Memory B cell (primary cell): Measurements from ENCODE around the gene TULP4.
"Not testable (repeated sequence)": the region's sequence is repeated elsewhere in the genome, so short reads cannot be mapped to it uniquely, and the experiment has no call there.

Experiments
- ATAC-seq: fragments of 150-1000 bp; cut with Tn5 transposase; 2 replicates; pipeline ENCODE4 v1.10.0; 2021; ENCODE audit warnings: low read depth, mild to moderate bottlenecking, moderate library complexity
- DNase-seq, 2 donors: peaks; one replicate each; pipeline ENCODE4 v3.0.0; 2022; ENCODE audit warnings: low spot score in 2 of 2
- H3K27ac Mint-ChIP-seq: one replicate; pipeline ENCODE4 v1.8.0; 2022; ENCODE audit warnings: mild to moderate bottlenecking, moderate library complexity, mixed read lengths
- H3K27me3 Mint-ChIP-seq: one replicate; pipeline ENCODE4 v1.8.0; 2022; ENCODE audit warnings: mixed read lengths
- H3K36me3 Mint-ChIP-seq: one replicate; pipeline ENCODE4 v1.8.0; 2022; ENCODE audit warnings: mild to moderate bottlenecking, mixed read lengths
- H3K4me1 Mint-ChIP-seq: one replicate; pipeline ENCODE4 v1.8.0; 2022; ENCODE audit warnings: mixed read lengths
- H3K4me3 Mint-ChIP-seq: one replicate; pipeline ENCODE4 v1.8.0; 2022; ENCODE audit warnings: mild to moderate bottlenecking, moderate library complexity, mixed read lengths
- H3K9me3 Mint-ChIP-seq: one replicate; pipeline ENCODE4 v1.8.0; 2022; ENCODE audit warnings: mixed read lengths

TULP4 gene

DNA sequence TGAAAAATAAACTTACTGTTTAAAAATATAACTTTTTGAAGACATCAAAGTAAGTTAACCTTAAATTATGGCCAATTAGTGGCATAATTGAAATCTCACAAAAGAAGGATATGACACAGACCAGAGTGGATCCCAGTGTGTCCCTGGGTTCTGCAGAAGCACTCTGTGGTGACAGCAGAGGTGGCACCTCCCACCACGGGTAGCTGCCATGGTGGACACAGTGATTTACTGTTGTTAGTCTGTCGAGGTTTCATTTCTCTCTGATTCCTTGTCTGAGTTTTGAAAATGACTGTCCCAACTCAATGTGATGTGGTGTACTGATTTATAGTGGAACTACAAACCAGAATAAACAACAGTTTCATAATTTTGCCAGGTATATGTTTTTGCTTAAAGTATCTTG is 76.5 kb downstream of the TULP4 start:
- no peak overlapping the region for H3K4me3 Mint-ChIP-seq
- peaks cover 5% of the 10 kb centered on the region for H3K9me3 Mint-ChIP-seq
- DNase-seq (no peak), ATAC-seq (no peak)
- H3K36me3 Mint-ChIP-seq: peaks cover 13% of the 10 kb centered on the region
- H3K27me3 Mint-ChIP-seq: no peaks in the 10 kb centered on the region
- H3K4me1 Mint-ChIP-seq: peaks cover 6% of the 10 kb centered on the region
- H3K27ac Mint-ChIP-seq: no peak overlapping the region

DNA sequence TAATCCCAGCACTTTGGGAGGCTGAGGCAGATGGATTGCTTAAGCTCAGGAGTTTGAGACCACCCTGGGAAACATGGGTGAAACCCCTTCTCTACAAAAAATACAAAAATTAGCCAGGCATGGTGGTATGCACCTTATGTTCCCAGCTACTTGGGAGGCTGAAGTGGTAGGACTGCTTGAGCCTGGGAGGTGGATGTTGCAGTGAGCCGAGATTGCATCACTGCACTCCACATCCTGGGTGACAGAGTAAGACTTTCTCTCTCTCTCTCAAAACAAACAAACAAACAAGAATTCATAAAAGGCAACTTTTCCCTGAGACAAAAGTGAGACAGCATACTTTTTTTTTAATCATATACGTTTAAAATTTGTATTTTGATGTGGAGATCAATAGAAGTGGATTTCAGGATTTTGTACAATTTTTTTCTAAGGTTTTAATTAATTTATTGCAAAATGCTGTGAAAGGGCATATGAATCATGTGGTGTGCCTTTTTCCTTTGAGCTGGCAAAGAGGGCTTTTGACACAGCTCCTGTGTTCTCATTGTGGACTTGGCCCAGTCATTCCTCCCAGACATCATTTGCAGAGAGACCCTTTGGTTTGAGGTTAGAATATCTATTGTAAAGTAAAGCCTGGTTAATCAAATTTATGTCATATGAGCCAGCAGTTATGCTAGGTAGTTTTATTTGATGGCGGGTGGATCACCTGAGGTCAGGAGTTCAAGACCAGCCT is 77.1 kb downstream of the TULP4 start:
- no peak overlapping the region for H3K27ac Mint-ChIP-seq
- H3K36me3 Mint-ChIP-seq: peaks cover 19% of the 10 kb centered on the region
- no peak for DNase-seq
- no peak overlapping the region for H3K4me3 Mint-ChIP-seq
- peaks cover 7% of the 10 kb centered on the region for H3K4me1 Mint-ChIP-seq
- no peak for ATAC-seq
- H3K27me3 Mint-ChIP-seq: no peaks in the 10 kb centered on the region
- H3K9me3 Mint-ChIP-seq: peaks cover 6% of the 10 kb centered on the region

DNA sequence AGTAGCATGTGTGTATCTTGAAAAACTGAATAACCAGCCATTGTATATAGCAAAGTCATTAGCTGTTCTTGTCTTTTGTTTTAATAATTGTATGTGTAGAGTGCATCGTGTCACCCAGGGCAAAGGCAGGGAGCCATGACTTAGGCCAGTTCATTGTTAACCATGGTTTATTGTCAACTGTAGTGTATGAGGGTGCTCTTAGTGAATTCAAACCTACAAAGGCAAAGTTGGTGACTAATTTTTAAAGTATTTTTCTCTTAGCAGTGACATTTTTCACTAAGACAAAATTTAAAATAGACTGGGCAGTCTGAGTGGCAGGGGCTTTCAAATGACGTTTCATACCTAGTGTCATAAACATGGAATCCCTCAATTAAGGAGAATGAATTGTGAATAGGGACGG is 79.0 kb downstream of the TULP4 start:
- Mint-ChIP-seq H3K4me1 (peaks cover 7% of the 10 kb centered on the region), H3K9me3 (peaks cover 6% of the 10 kb centered on the region), H3K36me3 (peaks cover 19% of the 10 kb centered on the region), H3K4me3 (no peak overlapping the region), H3K27ac (no peak overlapping the region), H3K27me3 (no peaks in the 10 kb centered on the region)
- no peak for DNase-seq
- no peak for ATAC-seq

DNA sequence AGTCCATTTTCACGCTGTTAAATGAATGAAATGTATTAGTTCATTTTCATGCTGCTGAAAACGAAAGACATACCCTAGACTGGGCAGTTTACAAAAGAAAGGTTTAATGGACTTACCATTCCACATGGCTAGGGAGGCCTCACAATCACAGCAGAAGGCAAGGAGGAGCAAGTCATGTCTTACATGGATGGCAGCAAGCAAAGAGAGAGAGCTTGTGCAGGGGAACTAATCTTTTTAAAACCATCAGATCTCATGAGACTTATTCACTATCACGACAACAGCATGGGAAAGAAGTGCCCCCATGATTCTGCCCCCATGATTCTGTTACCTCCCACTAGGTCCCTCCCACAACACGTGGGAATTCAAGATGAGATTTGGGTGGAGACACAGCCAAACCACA is 79.7 kb downstream of the TULP4 start:
- not testable (repeated sequence) for H3K27ac Mint-ChIP-seq, H3K4me3 Mint-ChIP-seq, H3K27me3 Mint-ChIP-seq, ATAC-seq, DNase-seq, H3K9me3 Mint-ChIP-seq, H3K4me1 Mint-ChIP-seq
- peaks cover 19% of the 10 kb centered on the region for H3K36me3 Mint-ChIP-seq

DNA sequence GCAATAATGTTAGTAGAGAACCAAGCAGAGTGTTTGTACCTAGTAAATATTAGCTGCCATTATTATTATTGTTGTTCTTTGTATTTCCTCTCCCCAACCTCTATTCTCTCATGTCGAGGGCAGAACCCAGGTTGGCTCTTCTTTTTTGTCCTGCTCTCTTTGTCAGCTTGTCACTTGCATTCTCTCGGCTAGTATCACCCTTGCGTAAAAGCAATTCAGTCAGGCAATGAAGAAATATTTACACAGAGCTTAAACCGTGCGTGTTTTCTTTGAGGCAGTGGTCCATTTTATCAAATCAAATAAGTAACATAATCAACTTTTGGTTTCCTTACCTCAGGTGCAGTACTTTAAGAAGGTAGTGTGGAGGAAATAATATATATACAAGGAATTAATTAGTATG is 83.9 kb downstream of the TULP4 start:
- Mint-ChIP-seq H3K27me3 (no peaks in the 10 kb centered on the region), H3K4me1 (peaks cover 16% of the 10 kb centered on the region), H3K9me3 (peaks cover 4% of the 10 kb centered on the region), H3K36me3 (peaks cover 14% of the 10 kb centered on the region), H3K27ac (no peak overlapping the region), H3K4me3 (no peak overlapping the region)
- ATAC-seq: no peak
- DNase-seq: no peak

DNA sequence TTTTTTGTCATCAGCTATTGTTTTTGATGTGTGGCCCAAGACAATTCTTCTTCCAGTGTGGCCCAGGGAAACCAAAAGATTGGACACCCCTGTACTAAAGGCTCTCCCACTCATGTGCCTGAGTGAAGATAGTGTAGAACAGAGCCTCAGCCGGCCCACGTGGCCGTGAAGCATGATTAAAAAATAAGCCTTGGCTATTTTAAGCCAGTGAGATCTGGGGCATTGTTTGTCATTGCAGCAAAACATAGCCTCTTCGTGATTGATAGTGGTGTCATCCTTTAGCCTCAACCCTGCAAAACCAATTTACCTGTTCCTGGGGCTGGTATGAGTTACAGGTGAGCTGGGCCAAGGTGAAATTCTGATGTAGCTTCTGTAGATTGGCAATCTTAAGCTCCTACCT is 85.3 kb downstream of the TULP4 start:
- peaks cover 14% of the 10 kb centered on the region for H3K4me1 Mint-ChIP-seq
- peaks cover 9% of the 10 kb centered on the region for H3K36me3 Mint-ChIP-seq
- ATAC-seq: no peak
- H3K9me3 Mint-ChIP-seq: peaks cover 2% of the 10 kb centered on the region
- H3K27me3 Mint-ChIP-seq: no peaks in the 10 kb centered on the region
- no peak overlapping the region for H3K4me3 Mint-ChIP-seq
- DNase-seq: no peak
- H3K27ac Mint-ChIP-seq: no peak overlapping the region

DNA sequence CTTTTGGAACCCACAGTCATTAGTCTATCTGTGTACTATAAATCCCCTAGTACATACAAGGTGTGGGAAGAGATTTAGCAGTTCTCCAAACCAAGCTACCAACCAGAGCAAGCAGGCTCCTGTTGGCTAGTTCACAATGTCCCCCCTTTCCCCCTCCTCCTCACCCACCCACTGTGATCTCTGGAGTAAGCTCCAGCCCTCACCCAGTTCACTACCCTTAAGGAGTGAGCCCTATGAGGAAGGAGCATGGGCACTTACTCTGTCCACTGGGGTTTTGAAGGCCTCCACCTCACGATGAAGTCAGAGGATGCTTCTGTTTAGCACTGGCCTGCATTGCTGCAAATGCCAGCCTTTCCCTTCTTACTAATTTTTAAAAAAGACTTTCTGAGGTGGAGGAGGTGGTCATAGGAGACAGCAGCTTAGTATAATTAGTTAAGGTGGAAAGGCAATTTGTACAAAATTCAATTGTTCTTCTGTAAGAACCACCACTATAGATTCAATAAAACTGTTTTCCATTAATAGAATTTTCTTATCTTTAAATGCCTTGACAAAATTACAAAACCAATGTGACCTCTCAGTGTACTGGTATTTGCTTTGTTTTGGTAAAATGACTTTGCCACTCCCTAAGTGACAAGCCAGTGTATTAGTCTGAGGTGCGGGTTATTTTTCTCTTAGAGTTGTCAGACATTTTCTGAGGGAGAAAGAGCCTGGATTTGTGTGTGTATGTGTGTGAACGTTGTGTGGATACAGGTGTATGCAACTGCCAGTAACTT is 86.2 kb downstream of the TULP4 start:
- peaks cover 14% of the 10 kb centered on the region for H3K4me1 Mint-ChIP-seq
- ATAC-seq (no peak), DNase-seq (no peak)
- peaks cover 2% of the 10 kb centered on the region for H3K9me3 Mint-ChIP-seq
- no peak overlapping the region for H3K4me3 Mint-ChIP-seq
- H3K36me3 Mint-ChIP-seq: peaks cover 7% of the 10 kb centered on the region
- no peaks in the 10 kb centered on the region for H3K27me3 Mint-ChIP-seq
- no peak overlapping the region for H3K27ac Mint-ChIP-seq

DNA sequence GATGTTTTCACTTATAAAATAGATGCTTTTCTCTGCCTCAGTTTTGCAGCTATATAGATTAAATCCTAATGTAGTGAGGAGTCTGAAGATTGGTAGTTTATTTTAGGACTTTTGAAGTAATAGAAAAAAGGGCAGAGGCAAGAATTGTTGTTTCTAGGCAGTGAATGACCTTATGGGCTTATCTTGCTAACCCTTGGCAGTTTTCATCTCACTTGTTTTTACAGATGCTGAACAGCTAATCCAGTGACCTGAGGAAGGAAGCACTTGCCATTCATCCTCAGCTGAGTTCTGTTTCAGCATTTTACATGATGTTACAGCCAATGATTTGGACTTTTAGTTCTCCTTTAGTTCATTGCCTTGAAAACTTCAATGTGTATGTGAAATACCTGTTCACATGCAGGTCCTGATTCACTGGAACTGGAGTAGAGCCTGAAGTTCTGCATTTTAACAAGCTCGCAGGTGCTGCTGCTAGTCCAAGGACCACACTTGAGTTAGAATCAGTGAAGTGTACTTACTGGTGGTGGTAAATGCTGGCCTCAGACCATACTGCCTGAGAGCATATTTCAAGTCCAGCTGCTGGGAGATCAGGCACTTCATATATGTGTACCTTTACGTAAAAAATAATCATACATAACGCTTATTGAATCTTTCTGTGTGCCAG is 86.9 kb downstream of the TULP4 start:
- Mint-ChIP-seq H3K4me1 (peaks cover 13% of the 10 kb centered on the region), H3K9me3 (no peaks in the 10 kb centered on the region), H3K4me3 (no peak overlapping the region), H3K36me3 (peaks cover 4% of the 10 kb centered on the region), H3K27me3 (no peaks in the 10 kb centered on the region), H3K27ac (peak overlapping the region; percentile 47)
- no peak for ATAC-seq
- DNase-seq: no peak

DNA sequence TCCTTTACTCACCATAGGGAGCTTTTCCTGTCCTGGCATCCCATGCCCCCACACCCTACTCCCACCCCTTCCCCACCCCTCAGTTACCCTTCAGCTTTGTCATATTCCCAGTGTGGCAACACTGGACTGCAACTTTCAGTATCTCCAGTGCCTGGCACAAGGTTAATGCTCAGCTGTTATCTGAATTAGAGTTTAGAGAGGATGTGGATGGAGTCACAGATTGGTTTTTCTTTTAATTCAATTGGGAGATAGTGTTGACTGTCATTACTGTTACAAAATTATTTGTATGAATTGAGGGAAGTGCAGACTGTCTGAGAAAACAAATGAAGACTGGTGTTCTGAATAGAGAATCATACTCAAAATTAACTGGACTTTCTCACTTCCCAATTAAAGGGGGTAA is 89.9 kb downstream of the TULP4 start:
- H3K4me3 Mint-ChIP-seq: no peak overlapping the region
- peaks cover 17% of the 10 kb centered on the region for H3K4me1 Mint-ChIP-seq
- no peaks in the 10 kb centered on the region for H3K27me3 Mint-ChIP-seq
- DNase-seq (no peak), ATAC-seq (no peak)
- peaks cover 6% of the 10 kb centered on the region for H3K36me3 Mint-ChIP-seq
- H3K9me3 Mint-ChIP-seq: no peaks in the 10 kb centered on the region
- H3K27ac Mint-ChIP-seq: no peak overlapping the region

DNA sequence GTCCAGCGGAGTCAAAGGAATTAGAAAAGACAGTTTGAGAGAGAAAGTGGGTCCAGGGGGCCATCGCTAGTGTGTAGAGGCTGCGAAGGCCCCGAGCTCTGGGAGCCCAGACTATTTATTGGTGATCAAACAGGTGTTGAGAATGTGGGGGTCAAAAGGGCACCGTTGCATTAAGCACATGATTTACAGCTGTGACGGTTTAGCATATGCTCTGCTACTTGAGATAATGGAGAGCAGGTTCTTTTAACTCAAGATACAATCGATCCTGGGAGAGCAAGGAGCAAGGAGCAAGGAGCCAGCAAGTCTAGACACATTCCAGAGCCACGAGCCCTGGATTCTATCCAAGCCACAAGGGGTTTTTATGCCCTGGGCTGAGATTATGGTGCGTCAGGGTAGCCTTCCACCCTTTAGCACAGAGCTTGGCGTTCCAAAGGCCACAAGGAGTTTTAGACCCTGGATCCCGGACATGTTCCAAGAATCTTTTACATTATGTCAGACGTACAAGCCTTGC is 93.1 kb downstream of the TULP4 start:
- not testable (repeated sequence) for H3K36me3 Mint-ChIP-seq, ATAC-seq, H3K4me3 Mint-ChIP-seq, H3K9me3 Mint-ChIP-seq, H3K27ac Mint-ChIP-seq, DNase-seq, H3K27me3 Mint-ChIP-seq
- H3K4me1 Mint-ChIP-seq: peaks cover 18% of the 10 kb centered on the region

DNA sequence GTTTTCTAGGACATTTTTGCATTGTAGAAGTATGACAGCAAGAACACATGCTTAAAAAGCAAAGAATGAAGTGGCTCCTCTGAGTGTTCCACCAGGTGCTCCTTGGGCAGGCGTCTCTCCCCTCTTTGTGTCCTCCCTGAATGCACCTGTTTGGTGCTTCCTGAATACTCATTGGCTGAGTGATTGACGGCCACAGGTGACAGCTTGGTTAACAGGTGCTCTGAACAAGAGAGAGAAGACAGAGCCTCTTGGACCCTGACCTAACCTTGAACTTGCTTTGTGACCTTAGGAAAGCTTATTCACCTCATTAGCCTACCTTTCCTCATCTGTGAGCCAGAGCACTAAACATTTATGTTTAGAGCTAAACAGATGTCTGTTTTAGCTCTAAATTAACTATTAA is 93.7 kb downstream of the TULP4 start:
- ATAC-seq: no peak
- Mint-ChIP-seq H3K4me1 (peaks cover 18% of the 10 kb centered on the region), H3K27ac (no peak overlapping the region), H3K36me3 (peaks cover 6% of the 10 kb centered on the region), H3K4me3 (no peak overlapping the region), H3K9me3 (no peaks in the 10 kb centered on the region), H3K27me3 (no peaks in the 10 kb centered on the region)
- no peak for DNase-seq

DNA sequence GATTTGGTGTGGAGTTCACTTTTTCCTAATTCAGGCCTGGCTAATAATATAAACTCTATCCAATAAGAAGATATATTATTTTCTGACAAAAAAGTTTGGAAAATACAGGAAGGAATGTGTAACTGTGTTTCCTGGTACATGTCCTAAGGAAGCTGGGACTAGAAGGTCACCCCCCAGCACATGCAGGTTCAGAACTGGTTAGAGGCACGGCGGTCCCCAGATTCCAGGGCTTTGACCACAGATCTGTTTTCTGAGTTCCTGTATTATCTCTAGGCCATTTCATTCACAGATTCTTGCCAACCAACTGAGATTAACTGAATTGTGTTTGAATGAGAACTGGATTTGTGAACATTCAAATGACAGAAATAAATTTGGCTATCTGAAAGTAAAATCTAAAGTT is 94.5 kb downstream of the TULP4 start:
- DNase-seq (no peak), ATAC-seq (no peak)
- Mint-ChIP-seq H3K9me3 (no peaks in the 10 kb centered on the region), H3K36me3 (peaks cover 6% of the 10 kb centered on the region), H3K4me3 (no peak overlapping the region), H3K27ac (no peak overlapping the region), H3K27me3 (no peaks in the 10 kb centered on the region), H3K4me1 (peaks cover 18% of the 10 kb centered on the region)

DNA sequence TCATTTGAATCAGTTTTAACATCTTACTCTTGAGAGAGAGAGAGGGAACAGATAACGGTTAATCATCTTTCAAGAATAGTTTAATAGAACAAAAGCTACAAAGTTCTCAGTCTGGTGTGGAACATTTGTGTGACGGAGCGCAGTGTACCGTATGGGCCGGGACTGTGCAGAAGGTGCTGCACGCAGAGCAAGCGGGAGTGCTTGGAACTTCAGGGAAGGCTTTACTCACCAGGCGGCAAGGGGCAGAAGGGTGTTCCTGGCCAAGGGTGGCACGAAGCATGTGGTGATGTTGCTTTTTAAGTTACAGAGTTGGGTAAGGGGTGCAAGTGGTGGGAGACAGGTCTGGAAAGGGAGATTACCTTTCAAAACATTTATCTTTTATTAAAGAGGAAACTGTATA is 95.7 kb downstream of the TULP4 start:
- Mint-ChIP-seq H3K4me3 (no peak overlapping the region), H3K27me3 (no peaks in the 10 kb centered on the region), H3K4me1 (peaks cover 18% of the 10 kb centered on the region), H3K27ac (no peak overlapping the region), H3K9me3 (no peaks in the 10 kb centered on the region), H3K36me3 (peaks cover 9% of the 10 kb centered on the region)
- no peak for DNase-seq
- ATAC-seq: no peak

DNA sequence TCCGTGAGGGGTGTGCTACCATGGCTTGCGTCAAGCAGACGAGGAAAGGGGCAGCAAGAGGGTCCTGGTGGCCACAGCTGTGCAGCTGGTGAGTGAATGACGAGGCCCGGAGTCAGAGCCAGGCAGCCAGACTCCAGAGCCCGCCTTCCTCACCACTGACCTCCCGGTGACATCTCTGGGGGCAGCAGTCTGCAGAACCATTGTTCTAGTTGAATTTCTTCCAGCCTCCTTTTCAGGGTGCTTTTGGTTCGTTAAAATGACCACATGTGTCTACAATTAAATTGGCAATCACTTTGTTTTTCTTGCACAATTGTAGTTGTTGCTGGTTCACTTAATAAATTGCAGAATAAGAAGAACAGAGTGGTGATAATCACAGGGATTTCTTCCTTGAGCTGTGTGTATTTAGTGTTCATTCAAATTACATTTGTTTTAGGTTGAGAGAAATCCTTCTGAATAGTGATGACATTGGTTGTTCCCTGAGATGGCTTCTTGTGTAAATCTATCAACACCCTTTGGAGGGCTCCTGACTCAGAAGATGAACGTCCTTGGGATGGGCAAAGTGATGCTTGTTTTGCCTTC is 96.4 kb downstream of the TULP4 start:
- no peaks in the 10 kb centered on the region for H3K27me3 Mint-ChIP-seq
- DNase-seq: no peak
- peak overlapping the region; percentile 36 for H3K27ac Mint-ChIP-seq

More for the DNA sequence above, 96.4 kb downstream of the TULP4 start:
- peaks cover 15% of the 10 kb centered on the region for H3K36me3 Mint-ChIP-seq
- ATAC-seq: no peak
- no peaks in the 10 kb centered on the region for H3K9me3 Mint-ChIP-seq
- peaks cover 18% of the 10 kb centered on the region for H3K4me1 Mint-ChIP-seq
- no peak overlapping the region for H3K4me3 Mint-ChIP-seq
